Measurements from ENCODE around the gene CLMP. TPM values are rescaled to one million over a fixed set of nuclear protein-coding genes. Genes with fewer than 3 reads are reported as not detected.

The CLMP gene
- total and polyA plus RNA-seq, 3 donors from 2014 or later: 6.0 to 6.5 (median 6.3) TPM

- Histone ChIP-seq H3K27me3 (no peaks in the 10 kb centered on the region), H3K4me1 (peaks cover 6% of the 10 kb centered on the region), H3K9me3 (no peaks in the 10 kb centered on the region), H3K27ac (no peak overlapping the region), H3K36me3 (ENCODE audit: low read depth, missing control alignments) (no peaks in the 10 kb centered on the region), H3K4me3 (no peak overlapping the region)
- no peak for DNase-seq
- intact Hi-C loops (cut with DNase I; ENCODE audit: low total_unique reads): no loop called here
- WGBS, 2 donors: 56 to 60% methylated on average over 3 of the region's 3 CpGs
- TF ChIP-seq CTCF (IDR thresholded peaks at IDR 0.05) (no peak), POLR2A (IDR thresholded peaks at IDR 0.05) (no peak)
Measured at GRCh38 chr11:123125169-123125568, 69.9 kb downstream of the CLMP start.

- H3K27me3 ChIP-seq: no peaks in the 10 kb centered on the region
- TF ChIP-seq CTCF (IDR thresholded peaks at IDR 0.05): no peak
- no peak for TF ChIP-seq POLR2A (IDR thresholded peaks at IDR 0.05)
- no peaks in the 10 kb centered on the region for H3K9me3 ChIP-seq
- H3K4me1 ChIP-seq: peaks cover 6% of the 10 kb centered on the region
- intact Hi-C loops (cut with DNase I; ENCODE audit: low total_unique reads): no loop called here
- DNase-seq: no peak
- H3K4me3 ChIP-seq: no peak overlapping the region
- peak overlapping the region in 1 of 2 donors; percentile 75 for H3K27ac ChIP-seq
- no peaks in the 10 kb centered on the region for H3K36me3 ChIP-seq (ENCODE audit: low read depth, missing control alignments)
- WGBS, 2 donors: 56 to 71% methylated on average over 7 of the region's 7 CpGs
Measured at GRCh38 chr11:123122852-123123251, 72.2 kb downstream of the CLMP start.

GRCh38 chr11:123122341-123122740 lies 72.7 kb downstream of the CLMP start:
- 31 to 37% methylated on average over 8 of the region's 8 CpGs for WGBS, 2 donors
- Histone ChIP-seq H3K4me3 (no peak overlapping the region), H3K4me1 (peaks cover 6% of the 10 kb centered on the region), H3K27ac (peak overlapping the region in 1 of 2 donors; percentile 75), H3K36me3 (ENCODE audit: low read depth, missing control alignments) (no peaks in the 10 kb centered on the region), H3K27me3 (no peaks in the 10 kb centered on the region), H3K9me3 (no peaks in the 10 kb centered on the region)
- TF ChIP-seq POLR2A (IDR thresholded peaks at IDR 0.05): no peak
- no peak for DNase-seq
- intact Hi-C loops (cut with DNase I; ENCODE audit: low total_unique reads): no loop called here

GRCh38 chr11:123116486-123116885 lies 78.6 kb downstream of the CLMP start:
- Histone ChIP-seq H3K36me3 (ENCODE audit: low read depth, missing control alignments) (no peaks in the 10 kb centered on the region), H3K27me3 (no peaks in the 10 kb centered on the region), H3K9me3 (no peaks in the 10 kb centered on the region), H3K4me1 (no peaks in the 10 kb centered on the region), H3K4me3 (no peak overlapping the region), H3K27ac (no peak overlapping the region)
- WGBS, 2 donors: 93 to 98% methylated on average over 2 of the region's 2 CpGs
- intact Hi-C loops (cut with DNase I; ENCODE audit: low total_unique reads): no loop called here
- TF ChIP-seq POLR2A (IDR thresholded peaks at IDR 0.05) (no peak), CTCF (IDR thresholded peaks at IDR 0.05) (no peak)
- DNase-seq: no peak

GRCh38 chr11:123111465-123111864 lies 83.6 kb downstream of the CLMP start:
- Histone ChIP-seq H3K9me3 (no peaks in the 10 kb centered on the region), H3K4me3 (no peak overlapping the region), H3K27ac (no peak overlapping the region), H3K36me3 (ENCODE audit: low read depth, missing control alignments) (no peaks in the 10 kb centered on the region), H3K4me1 (no peaks in the 10 kb centered on the region), H3K27me3 (no peaks in the 10 kb centered on the region)
- 67% methylated on average over 4 of the region's 4 CpGs for WGBS, 2 donors
- intact Hi-C loops (cut with DNase I; ENCODE audit: low total_unique reads): no loop called here
- no peak for DNase-seq
- TF ChIP-seq CTCF (IDR thresholded peaks at IDR 0.05) (peak; percentile 80 to 83 (median 81)), POLR2A (IDR thresholded peaks at IDR 0.05) (no peak)

All from testis (tissue), 3 donors.